MCF 10A (cell line): ENCODE measurements around the gene EMCN. TPM values are rescaled to one million over a fixed set of nuclear protein-coding genes. Genes with fewer than 3 reads are reported as not detected.

Experiments used
- Bru-seq: library from RNA; stranded (reverse); fragments of 400-500 nt; gene quantifications from one replicate; lab custom pipeline; 2021; lab: Mats Ljungman, UMichigan
- BruChase-seq, 2 experiments: library from RNA; stranded (reverse); fragments of 400-500 nt; gene quantifications; one replicate each; lab custom pipeline; 2021; lab: Mats Ljungman, UMichigan
- BruUV-seq: library from RNA; stranded (reverse); fragments of 400-500 nt; replicated peaks from 2 replicates; lab custom pipeline; 2021; lab: Mats Ljungman, UMichigan
- CTCF ChIA-PET: fragments of 300-600 bp; sonication (Branson Sonifier 250); formaldehyde crosslinking; extraction: SDS; loops from one replicate; lab custom pipeline; 2021; ENCODE audit warnings: antibody characterized with exemption, inconsistent platforms; lab: Yijun Ruan, JAX
- POLR2A ChIA-PET: fragments of 300-600, 350-650 bp; sonication (Branson Sonifier 250); formaldehyde crosslinking; extraction: SDS; loops from one replicate; lab custom pipeline; 2020; ENCODE audit warnings: antibody characterized with exemption, inconsistent platforms; lab: Yijun Ruan, JAX
- DNase-seq: peaks from one replicate; pipeline ENCODE4 v3.0.0-alpha.2; 2018; ENCODE audit not compliant: unreplicated experiment
- H3K27ac Mint-ChIP-seq: one replicate; pipeline ENCODE4 v1.8.0; 2022; ENCODE audit warnings: mild to moderate bottlenecking, low read depth, mixed read lengths; ENCODE audit not compliant: unreplicated experiment
- H3K27me3 Mint-ChIP-seq: one replicate; pipeline ENCODE4 v1.8.0; 2022; ENCODE audit warnings: mixed read lengths; ENCODE audit not compliant: insufficient read depth, unreplicated experiment
- H3K36me3 Mint-ChIP-seq: one replicate; pipeline ENCODE4 v1.8.0; 2022; ENCODE audit warnings: mild to moderate bottlenecking, moderate library complexity, mixed read lengths; ENCODE audit not compliant: insufficient read depth, unreplicated experiment
- H3K4me1 Mint-ChIP-seq: one replicate; pipeline ENCODE4 v1.8.0; 2022; ENCODE audit warnings: mixed read lengths; ENCODE audit not compliant: insufficient read depth, unreplicated experiment
- H3K4me3 Mint-ChIP-seq: one replicate; pipeline ENCODE4 v1.8.0; 2022; ENCODE audit warnings: mild to moderate bottlenecking, moderate library complexity, mixed read lengths; ENCODE audit not compliant: unreplicated experiment
- H3K9me3 Mint-ChIP-seq: one replicate; pipeline ENCODE4 v1.8.0; 2022; ENCODE audit warnings: mixed read lengths; ENCODE audit not compliant: unreplicated experiment
- intact Hi-C: fragments of 100-400 bp; cut with micrococcal nuclease; formaldehyde crosslinking; loops from 2 replicates; pipeline ENCODE4 v1.14.1; 2022
- long read RNA-seq: library from polyadenylated mRNA; stranded (forward); transcript quantifications from one replicate; pipeline ENCODE4 v2.0.0, GENCODE V29; 2022
- total RNA-seq: library from RNA; stranded (reverse); gene quantifications from 2 replicates; pipeline ENCODE4 v1.2.3, GENCODE V29; 2022
- TF ChIP-seq, protein P1 (sequence below): fragments of 200-600 bp; IDR thresholded peaks from one replicate; pipeline ENCODE4 v1.8.0; 2022; ENCODE audit warnings: antibody characterized with exemption, mild to moderate bottlenecking; ENCODE audit not compliant: unreplicated experiment

EMCN gene
- not detected in 2 replicates for total RNA-seq
- percentile 8 among the genes with signal in this experiment for Bru-seq, nascent RNA
- percentile 4 among the genes with signal in this experiment for BruChase-seq, experiment 1, labeled RNA remaining after a 6-hour chase
- percentile 5 among the genes with signal in this experiment for BruChase-seq, experiment 2, labeled RNA remaining after a 2-hour chase
- long read RNA-seq = 0 reads

GRCh38 chr4:100517864-100518341 lies at the start of gene EMCN:
TSS of gene EMCN (minus strand) at chr4:100518022. CDS start at chr4:100517914, 108 bp downstream.
- TF ChIP-seq, protein P1, sequence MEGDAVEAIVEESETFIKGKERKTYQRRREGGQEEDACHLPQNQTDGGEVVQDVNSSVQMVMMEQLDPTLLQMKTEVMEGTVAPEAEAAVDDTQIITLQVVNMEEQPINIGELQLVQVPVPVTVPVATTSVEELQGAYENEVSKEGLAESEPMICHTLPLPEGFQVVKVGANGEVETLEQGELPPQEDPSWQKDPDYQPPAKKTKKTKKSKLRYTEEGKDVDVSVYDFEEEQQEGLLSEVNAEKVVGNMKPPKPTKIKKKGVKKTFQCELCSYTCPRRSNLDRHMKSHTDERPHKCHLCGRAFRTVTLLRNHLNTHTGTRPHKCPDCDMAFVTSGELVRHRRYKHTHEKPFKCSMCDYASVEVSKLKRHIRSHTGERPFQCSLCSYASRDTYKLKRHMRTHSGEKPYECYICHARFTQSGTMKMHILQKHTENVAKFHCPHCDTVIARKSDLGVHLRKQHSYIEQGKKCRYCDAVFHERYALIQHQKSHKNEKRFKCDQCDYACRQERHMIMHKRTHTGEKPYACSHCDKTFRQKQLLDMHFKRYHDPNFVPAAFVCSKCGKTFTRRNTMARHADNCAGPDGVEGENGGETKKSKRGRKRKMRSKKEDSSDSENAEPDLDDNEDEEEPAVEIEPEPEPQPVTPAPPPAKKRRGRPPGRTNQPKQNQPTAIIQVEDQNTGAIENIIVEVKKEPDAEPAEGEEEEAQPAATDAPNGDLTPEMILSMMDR = no peak
- ChIA-PET POLR2A (no interaction called here), CTCF (no interaction called here)
- no TSS peak for BruUV-seq
- intact Hi-C loops = no loop called here
- Mint-ChIP-seq H3K27ac (no peak within 1 kb of the TSS), H3K9me3 (peaks cover 8% of the 10 kb centered on the region), H3K4me3 (no peak within 1 kb of the TSS), H3K27me3 (no peaks in the 10 kb centered on the region), H3K4me1 (no peaks in the 10 kb centered on the region), H3K36me3 (no peaks in the 10 kb centered on the region)
- DNase-seq = no peak

- no peak overlapping the region for H3K27ac Mint-ChIP-seq
- no peaks in the 10 kb centered on the region for H3K36me3 Mint-ChIP-seq
- intact Hi-C loops = no loop called here
- no peaks in the 10 kb centered on the region for H3K27me3 Mint-ChIP-seq
- H3K9me3 Mint-ChIP-seq = peaks cover 5% of the 10 kb centered on the region
- POLR2A ChIA-PET = no interaction called here
- DNase-seq = no peak
- no TSS peak for BruUV-seq
- TF ChIP-seq, protein P1 = no peak
- no peak overlapping the region for H3K4me3 Mint-ChIP-seq
- CTCF ChIA-PET = no interaction called here
- no peaks in the 10 kb centered on the region for H3K4me1 Mint-ChIP-seq
Measured at GRCh38 chr4:100566396-100566795, 48.6 kb upstream of the EMCN start.

DNA sequence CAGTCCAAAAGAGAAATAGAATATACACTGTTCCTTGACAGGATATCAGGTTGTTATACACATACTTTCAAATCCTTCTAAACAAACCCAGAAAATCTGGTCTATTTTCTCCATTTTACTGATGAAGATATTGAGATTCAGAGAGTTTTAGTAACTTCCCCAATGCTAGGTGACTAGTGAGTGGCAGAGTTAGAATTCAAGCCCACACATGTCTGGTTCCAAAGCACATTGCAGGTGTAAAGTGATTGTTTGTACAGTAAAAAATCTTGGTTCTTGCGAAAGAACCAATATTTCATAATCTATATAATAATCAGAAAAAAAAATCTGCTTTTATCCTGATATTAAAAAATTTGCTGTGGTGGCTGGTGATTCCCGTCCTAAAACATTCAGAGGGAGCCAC lies 39.5 kb upstream of the EMCN start:
- H3K4me3 Mint-ChIP-seq = no peak overlapping the region
- intact Hi-C loops = no loop called here
- DNase-seq = peak; percentile 28
- BruUV-seq = no TSS peak
- H3K9me3 Mint-ChIP-seq = peaks cover 11% of the 10 kb centered on the region
- no peaks in the 10 kb centered on the region for H3K27me3 Mint-ChIP-seq
- peaks cover 6% of the 10 kb centered on the region for H3K4me1 Mint-ChIP-seq
- TF ChIP-seq, protein P1 = no peak
- no peaks in the 10 kb centered on the region for H3K36me3 Mint-ChIP-seq
- H3K27ac Mint-ChIP-seq = peak overlapping the region; percentile 44
- ChIA-PET POLR2A (interaction anchor here (1.5 kb wide), 1 partner anchor 9 kb away, joined by 5 read pairs; no protein-coding TSS in a partner anchor), CTCF (interaction anchor here (1.2 kb wide), 1 partner anchor 464 kb away, joined by 3 read pairs; no protein-coding TSS in a partner anchor)

DNA sequence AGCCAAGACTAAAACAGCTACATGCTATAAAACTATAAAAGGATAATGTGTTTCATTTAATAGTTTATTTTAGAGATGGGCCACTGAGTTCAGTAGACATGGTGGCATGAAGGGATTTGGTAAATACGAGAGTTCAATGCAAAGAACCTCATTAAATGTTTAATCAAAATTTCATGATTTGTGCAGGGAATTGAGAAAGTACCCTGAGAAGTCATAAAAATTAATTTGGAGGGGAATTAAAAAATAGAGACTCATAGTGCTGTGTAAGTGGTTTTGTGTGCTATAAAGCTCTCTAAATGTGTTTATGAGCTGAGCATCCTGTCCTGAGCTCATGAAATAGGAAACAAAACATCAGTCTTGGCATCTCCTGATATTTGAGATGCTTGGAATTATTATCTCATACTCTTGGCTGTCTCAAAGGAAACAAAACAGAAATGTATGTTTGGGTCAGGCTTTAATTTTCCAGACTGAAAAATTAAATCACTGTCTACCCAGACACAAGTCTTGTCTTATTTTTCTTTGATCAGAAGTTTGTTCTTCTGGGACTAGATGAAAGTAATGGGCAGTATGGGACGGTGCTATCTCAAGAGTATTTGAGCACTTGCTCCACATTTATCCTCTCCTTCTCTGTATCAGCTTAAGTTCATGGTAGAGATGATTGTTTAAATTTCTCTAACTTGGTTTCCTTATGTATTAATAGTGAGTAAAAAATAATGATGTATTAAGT lies 38.0 kb upstream of the EMCN start:
- H3K4me3 Mint-ChIP-seq = no peak overlapping the region

More for the DNA sequence above, 38.0 kb upstream of the EMCN start:
- intact Hi-C loops = no loop called here
- DNase-seq = no peak
- BruUV-seq = no TSS peak
- POLR2A ChIA-PET = no interaction called here
- TF ChIP-seq, protein P1 = no peak
- peaks cover 6% of the 10 kb centered on the region for H3K4me1 Mint-ChIP-seq
- no peaks in the 10 kb centered on the region for H3K36me3 Mint-ChIP-seq
- no peak overlapping the region for H3K27ac Mint-ChIP-seq
- H3K9me3 Mint-ChIP-seq = peaks cover under 1% of the 10 kb centered on the region
- no peaks in the 10 kb centered on the region for H3K27me3 Mint-ChIP-seq
- CTCF ChIA-PET = interaction anchor here (0.6 kb wide), 1 partner anchor 10 kb away, joined by 4 read pairs; no protein-coding TSS in a partner anchor
